NB4 (cell line): ENCODE results near the gene TPM2.

ENCODE experiments used
- DNase-seq: peaks from one replicate; pipeline ENCODE4 v3.0.0; 2010; ENCODE audit warnings: low read depth
- H3K4me3 ChIP-seq: one replicate; pipeline ENCODE4 v1.5.1; 2011; ENCODE audit warnings: mild to moderate bottlenecking, low read depth, low read length, moderate library complexity
- CTCF ChIP-seq: IDR thresholded peaks from one replicate; pipeline ENCODE4 v1.5.1; 2012; ENCODE audit warnings: low read depth, low read length
- MAX ChIP-seq: IDR thresholded peaks from 2 replicates; pipeline ENCODE4 v1.6.1; 2011; ENCODE audit warnings: low read depth, low read length
- MYC ChIP-seq: IDR thresholded peaks from 2 replicates; pipeline ENCODE4 v1.6.1; 2011; ENCODE audit warnings: low read depth, low read length
- POLR2A ChIP-seq: IDR thresholded peaks from 2 replicates; pipeline ENCODE4 v1.6.1; 2011; ENCODE audit warnings: mild to moderate bottlenecking; ENCODE audit not compliant: insufficient read length; ENCODE audit errors: extremely low read depth

The TPM2 gene

GRCh38 chr9:35636135-35636876 is 53.4 kb downstream of the TPM2 start:
- no peak overlapping the region for H3K4me3 ChIP-seq
- TF ChIP-seq MAX: no peak
- no peak for TF ChIP-seq MYC
- no peak for TF ChIP-seq POLR2A
- no peak for TF ChIP-seq CTCF
- no peak for DNase-seq

- DNase-seq: no peak
- TF ChIP-seq MAX (no peak), MYC (no peak), POLR2A (no peak), CTCF (no peak)
- no peak overlapping the region for H3K4me3 ChIP-seq
Observed at GRCh38 chr9:35635730-35636129, 54.0 kb downstream of the TPM2 start.
